ENCODE data around the gene NELL1.

The NELL1 gene

GRCh38 chr11:21072558-21072957 lies 403.2 kb downstream of the NELL1 start:
- Histone ChIP-seq H3K36me3 (ENCODE audit: low read depth) (no peaks in the 10 kb centered on the region), H3K4me1 (ENCODE audit: insufficient read depth, poor library complexity, severe bottlenecking) (no peaks in the 10 kb centered on the region), H3K27me3 (ENCODE audit: insufficient read depth, poor library complexity, severe bottlenecking) (no peaks in the 10 kb centered on the region), H3K4me3 (ENCODE audit: severe bottlenecking) (no peak overlapping the region), H3K9me3 (ENCODE audit: severe bottlenecking) (no peaks in the 10 kb centered on the region), H3K27ac (ENCODE audit: poor library complexity, severe bottlenecking) (no peak overlapping the region)
- TF ChIP-seq CTCF (IDR thresholded peaks at IDR 0.05; ENCODE audit: poor library complexity, severe bottlenecking), result no peak
- no peak for DNase-seq (ENCODE audit: low spot score)
- no peak for ATAC-seq (ENCODE audit: low read depth)

GRCh38 chr11:21082853-21083252 lies 413.5 kb downstream of the NELL1 start:
- Histone ChIP-seq H3K36me3 (ENCODE audit: low read depth) (no peaks in the 10 kb centered on the region), H3K27me3 (ENCODE audit: insufficient read depth, poor library complexity, severe bottlenecking) (no peaks in the 10 kb centered on the region), H3K9me3 (ENCODE audit: severe bottlenecking) (no peaks in the 10 kb centered on the region), H3K27ac (ENCODE audit: poor library complexity, severe bottlenecking) (no peak overlapping the region), H3K4me3 (ENCODE audit: severe bottlenecking) (no peak overlapping the region), H3K4me1 (ENCODE audit: insufficient read depth, poor library complexity, severe bottlenecking) (no peaks in the 10 kb centered on the region)
- ATAC-seq (ENCODE audit: low read depth) (no peak), DNase-seq (ENCODE audit: low spot score) (no peak)
- TF ChIP-seq CTCF (IDR thresholded peaks at IDR 0.05; ENCODE audit: poor library complexity, severe bottlenecking), result no peak

- ATAC-seq (ENCODE audit: low read depth), result no peak
- DNase-seq (ENCODE audit: low spot score), result no peak
Measured at GRCh38 chr11:21088930-21089329, 419.5 kb downstream of the NELL1 start.

GRCh38 chr11:21104641-21105040 lies 435.3 kb downstream of the NELL1 start:
- Histone ChIP-seq H3K9me3 (ENCODE audit: severe bottlenecking) (no peaks in the 10 kb centered on the region), H3K36me3 (ENCODE audit: low read depth) (no peaks in the 10 kb centered on the region), H3K4me1 (ENCODE audit: insufficient read depth, poor library complexity, severe bottlenecking) (no peaks in the 10 kb centered on the region), H3K27me3 (ENCODE audit: insufficient read depth, poor library complexity, severe bottlenecking) (no peaks in the 10 kb centered on the region), H3K27ac (ENCODE audit: poor library complexity, severe bottlenecking) (no peak overlapping the region), H3K4me3 (ENCODE audit: severe bottlenecking) (no peak overlapping the region)
- no peak for TF ChIP-seq CTCF (IDR thresholded peaks at IDR 0.05; ENCODE audit: poor library complexity, severe bottlenecking)
- ATAC-seq (ENCODE audit: low read depth) (no peak), DNase-seq (ENCODE audit: low spot score) (no peak)

More at GRCh38 chr11:21088930-21089329, 419.5 kb downstream of the NELL1 start:
- Histone ChIP-seq H3K9me3 (ENCODE audit: severe bottlenecking) (no peaks in the 10 kb centered on the region), H3K27me3 (ENCODE audit: insufficient read depth, poor library complexity, severe bottlenecking) (no peaks in the 10 kb centered on the region), H3K4me1 (ENCODE audit: insufficient read depth, poor library complexity, severe bottlenecking) (no peaks in the 10 kb centered on the region), H3K4me3 (ENCODE audit: severe bottlenecking) (no peak overlapping the region), H3K27ac (ENCODE audit: poor library complexity, severe bottlenecking) (no peak overlapping the region), H3K36me3 (ENCODE audit: low read depth) (no peaks in the 10 kb centered on the region)
- no peak for TF ChIP-seq CTCF (IDR thresholded peaks at IDR 0.05; ENCODE audit: poor library complexity, severe bottlenecking)

- H3K36me3 ChIP-seq (ENCODE audit: low read depth), result no peaks in the 10 kb centered on the region
- H3K4me1 ChIP-seq (ENCODE audit: insufficient read depth, poor library complexity, severe bottlenecking), result no peaks in the 10 kb centered on the region
- H3K27ac ChIP-seq (ENCODE audit: poor library complexity, severe bottlenecking), result no peak overlapping the region
- H3K4me3 ChIP-seq (ENCODE audit: severe bottlenecking), result no peak overlapping the region
- no peaks in the 10 kb centered on the region for H3K27me3 ChIP-seq (ENCODE audit: insufficient read depth, poor library complexity, severe bottlenecking)
- no peak for TF ChIP-seq CTCF (IDR thresholded peaks at IDR 0.05; ENCODE audit: poor library complexity, severe bottlenecking)
- H3K9me3 ChIP-seq (ENCODE audit: severe bottlenecking), result no peaks in the 10 kb centered on the region
- DNase-seq (ENCODE audit: low spot score) (no peak), ATAC-seq (ENCODE audit: low read depth) (no peak)
Measured at GRCh38 chr11:21105196-21105917, 436.0 kb downstream of the NELL1 start.

Measured in RWPE2 (cell line).